ENCODE data around the gene ORC5.
"Not testable (repeated sequence)": the region's sequence is repeated elsewhere in the genome, so short reads cannot be mapped to it uniquely, and the experiment has no call there.

Gene ORC5

DNA sequence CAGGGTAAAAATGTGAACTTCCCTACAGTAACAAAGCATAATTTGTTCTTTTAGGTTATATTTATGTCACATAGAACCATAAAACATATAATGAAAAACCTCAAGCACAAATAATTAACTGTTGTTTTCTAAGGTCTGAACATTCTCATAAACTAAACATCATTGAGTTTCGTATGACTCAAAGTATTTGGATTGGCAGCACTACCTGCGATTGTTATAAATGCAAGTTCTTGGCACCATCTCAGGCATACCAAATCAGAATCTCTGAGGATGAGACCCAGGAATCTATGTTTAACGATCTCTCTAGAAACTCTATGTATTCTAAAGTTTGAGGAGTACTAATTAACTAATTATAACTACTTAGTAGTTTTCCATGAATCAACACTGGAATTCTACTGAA lies 22.5 kb downstream of the ORC5 start:
- no peak for DNase-seq

GRCh38 chr7:104179178-104179577 lies 28.6 kb downstream of the ORC5 start:
- DNase-seq = no peak

DNA sequence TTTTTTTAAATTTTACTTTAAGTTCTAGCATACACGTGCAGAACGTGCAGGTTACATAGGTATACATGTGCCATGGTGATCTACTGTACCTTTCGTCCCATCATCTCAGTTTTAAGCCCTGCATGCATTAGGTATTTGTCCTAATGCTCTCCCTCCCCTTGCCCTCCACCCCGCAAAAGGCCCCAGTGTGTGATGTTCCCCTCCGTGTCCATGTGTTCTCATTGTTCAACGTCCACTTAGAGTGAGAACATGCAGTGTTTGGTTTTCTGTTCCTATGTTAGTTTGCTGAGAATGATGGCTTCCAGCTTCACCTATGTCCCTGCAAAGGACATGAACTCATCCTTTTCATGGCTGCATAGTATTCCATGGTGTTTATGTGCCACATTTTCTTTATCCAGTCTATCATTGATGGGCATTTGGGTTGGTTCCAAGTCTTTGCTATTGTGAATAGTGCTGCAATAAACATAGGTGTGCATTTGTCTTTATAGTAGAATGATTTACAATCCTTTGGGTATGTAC lies 30.2 kb downstream of the ORC5 start:
- DNase-seq = not testable (repeated sequence)

DNA sequence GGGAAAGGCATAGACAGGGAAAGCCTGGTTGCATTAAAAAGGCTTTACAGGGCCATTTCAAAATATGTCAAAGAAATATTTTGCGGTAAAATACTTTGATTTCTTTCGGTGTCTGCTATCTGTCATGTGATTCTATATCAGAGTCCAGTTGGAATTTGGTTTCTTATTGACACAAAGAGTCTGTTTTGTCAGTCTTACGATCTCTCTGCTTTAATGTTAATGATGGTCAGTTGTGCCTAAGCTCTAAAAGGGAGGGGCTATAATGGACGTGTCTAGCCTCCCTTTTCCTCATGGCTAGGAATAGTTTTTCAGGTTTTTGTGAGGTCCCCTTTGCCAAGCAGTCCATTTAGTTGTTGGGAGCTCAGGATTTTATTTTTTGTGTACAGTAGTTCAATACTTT lies 31.5 kb downstream of the ORC5 start:
- DNase-seq = no peak

GRCh38 chr7:104175361-104175984 lies 32.3 kb downstream of the ORC5 start:
- no peak for DNase-seq

DNA sequence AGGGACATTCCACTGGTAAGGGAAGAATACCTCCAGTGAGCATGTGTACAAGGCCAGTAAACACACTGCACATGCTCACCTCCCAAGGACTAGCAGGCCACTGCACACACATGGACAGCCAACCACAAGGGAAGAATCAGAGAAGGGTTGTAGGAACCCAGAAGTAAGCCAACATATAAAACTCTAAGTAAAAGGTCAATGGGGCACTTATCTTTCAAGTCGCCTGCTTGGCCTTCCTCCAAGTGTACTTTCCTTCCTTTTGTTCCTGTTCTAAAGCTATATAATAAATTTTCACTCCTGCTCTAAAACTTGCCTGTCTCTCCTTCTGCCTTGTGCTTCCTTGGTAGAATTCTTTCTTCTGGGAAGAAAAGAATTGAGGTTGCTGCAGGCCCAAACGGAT lies 33.0 kb downstream of the ORC5 start:
- no peak for DNase-seq

DNA sequence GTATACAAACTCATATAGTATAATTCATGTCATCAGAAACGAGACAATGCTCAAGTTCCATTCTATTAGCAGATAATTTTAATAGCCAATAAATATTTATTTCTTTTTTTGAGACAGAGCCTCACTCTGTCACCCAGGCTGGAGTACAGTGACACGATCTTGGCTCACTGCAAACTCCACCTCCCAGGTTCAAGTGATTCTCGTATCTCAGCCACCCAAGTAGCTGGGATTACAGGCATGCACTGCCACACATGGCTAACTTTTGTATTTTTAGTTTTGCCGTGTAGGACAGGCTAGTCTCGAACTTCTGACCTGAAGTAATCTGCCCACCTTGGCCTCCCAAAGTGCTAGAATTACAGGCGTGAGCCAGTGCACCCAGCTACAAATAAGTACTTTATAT lies 45.7 kb downstream of the ORC5 start:
- no peak for DNase-seq

- no peak for DNase-seq
Observed at GRCh38 chr7:104161244-104161643, 46.6 kb downstream of the ORC5 start.

DNA sequence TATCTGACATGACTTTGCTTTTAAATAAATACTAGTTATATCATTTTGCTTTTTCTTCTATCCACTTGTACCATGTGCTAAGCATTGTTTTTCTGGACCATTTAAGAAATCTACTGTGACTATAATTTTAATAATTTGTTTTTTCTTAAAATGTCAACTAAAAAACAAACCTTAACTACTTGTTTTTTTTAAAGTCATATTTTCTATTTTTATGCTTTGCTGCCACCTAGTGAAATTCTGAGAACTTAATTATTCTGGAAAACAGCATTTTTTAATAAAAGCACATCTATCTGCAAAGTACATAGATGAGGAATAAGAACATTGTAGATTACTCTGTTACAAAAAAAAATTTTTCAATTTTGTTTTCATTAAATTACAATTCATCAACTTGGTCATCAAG lies 47.4 kb downstream of the ORC5 start:
- peak in 1 of 2 experiments; percentile 12 for DNase-seq

GRCh38 chr7:104156842-104157277 lies 51.0 kb downstream of the ORC5 start:
- DNase-seq = peak; percentile 62 to 67

DNA sequence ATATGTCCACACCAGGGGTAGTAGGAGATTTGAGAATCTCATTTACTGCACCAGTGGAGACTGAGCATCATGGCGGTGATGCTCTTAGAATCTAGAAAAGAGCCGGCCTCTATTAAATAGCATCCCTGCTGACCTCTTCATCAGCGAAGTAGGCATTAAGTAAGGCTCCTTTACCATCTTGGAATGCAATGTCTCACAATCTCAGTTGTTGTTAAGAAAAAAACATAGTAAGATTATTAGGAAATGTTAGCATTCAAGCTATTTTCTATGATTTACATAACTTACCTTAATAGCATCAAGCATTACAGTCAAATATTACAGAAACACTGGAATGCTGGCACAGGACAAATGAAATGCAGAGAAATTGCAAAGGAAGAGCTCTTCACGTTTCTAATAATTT lies 54.5 kb downstream of the ORC5 start:
- no peak for DNase-seq

- DNase-seq = no peak
Observed at GRCh38 chr7:104152468-104152867, 55.3 kb downstream of the ORC5 start.

GRCh38 chr7:104150470-104150869 lies 57.3 kb downstream of the ORC5 start:
- no peak for DNase-seq

- DNase-seq = no peak
Observed at GRCh38 chr7:104149822-104150221, 58.0 kb downstream of the ORC5 start.

DNA sequence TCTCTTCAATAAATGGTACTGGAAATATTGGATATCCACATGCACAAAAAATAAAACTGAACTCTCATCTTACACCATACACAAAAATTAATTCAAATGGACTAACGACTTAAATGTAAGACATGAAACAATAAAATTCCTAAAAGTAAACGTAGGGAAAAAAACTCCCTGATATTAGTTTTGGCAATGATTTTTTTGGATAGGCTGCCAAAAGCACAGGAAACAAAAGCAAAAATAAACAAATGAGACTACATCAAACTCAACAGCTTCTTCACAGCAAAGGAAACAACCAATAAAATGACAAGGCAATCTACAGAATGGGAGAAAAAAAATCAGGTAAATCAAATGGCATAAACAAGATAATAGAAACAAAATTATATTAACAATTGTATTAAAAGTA lies 65.7 kb downstream of the ORC5 start:
- DNase-seq = peak in 1 of 2 experiments; percentile 68

DNA sequence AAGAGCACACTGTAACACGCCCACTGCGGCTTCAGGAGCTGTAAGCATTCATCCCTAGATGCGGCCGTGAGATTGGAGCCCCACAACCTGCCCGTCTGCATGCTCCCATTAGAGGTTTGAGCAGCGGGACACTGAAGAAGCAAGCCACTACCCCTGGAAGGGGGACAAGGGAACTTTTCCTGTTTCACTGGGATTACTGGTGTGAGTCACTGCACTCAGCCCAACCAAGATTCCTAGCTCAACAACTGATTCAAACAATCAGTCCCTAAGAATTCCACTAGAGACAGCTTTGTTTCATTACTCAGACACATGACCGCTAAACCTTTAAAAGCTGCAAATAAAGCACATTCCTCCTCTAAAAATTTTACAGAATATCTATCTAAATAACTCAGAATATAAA lies 69.8 kb downstream of the ORC5 start:
- DNase-seq = no peak

DNA sequence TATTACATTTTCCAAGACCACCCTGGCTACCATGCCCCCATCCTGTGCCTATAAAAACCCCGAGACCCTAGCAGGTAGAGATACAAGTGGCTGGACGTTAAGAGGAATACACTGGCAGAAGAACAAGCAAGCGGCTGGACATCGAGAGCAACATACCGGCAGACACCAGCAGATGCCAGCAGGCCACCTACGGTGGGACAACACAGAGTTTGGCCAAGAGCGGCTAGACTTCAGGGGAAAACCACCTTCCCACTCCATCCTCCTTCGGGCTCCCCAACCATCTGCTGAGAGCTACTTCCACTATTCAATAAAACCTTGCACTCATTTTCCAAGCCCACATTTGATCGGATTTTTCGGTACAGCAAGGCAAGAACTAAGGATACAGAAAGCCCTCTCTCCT lies 70.3 kb downstream of the ORC5 start:
- no peak for DNase-seq

GRCh38 chr7:104136981-104137380 lies 70.8 kb downstream of the ORC5 start:
- DNase-seq = no peak

GRCh38 chr7:104136561-104136960 lies 71.3 kb downstream of the ORC5 start:
- no peak for DNase-seq

DNA sequence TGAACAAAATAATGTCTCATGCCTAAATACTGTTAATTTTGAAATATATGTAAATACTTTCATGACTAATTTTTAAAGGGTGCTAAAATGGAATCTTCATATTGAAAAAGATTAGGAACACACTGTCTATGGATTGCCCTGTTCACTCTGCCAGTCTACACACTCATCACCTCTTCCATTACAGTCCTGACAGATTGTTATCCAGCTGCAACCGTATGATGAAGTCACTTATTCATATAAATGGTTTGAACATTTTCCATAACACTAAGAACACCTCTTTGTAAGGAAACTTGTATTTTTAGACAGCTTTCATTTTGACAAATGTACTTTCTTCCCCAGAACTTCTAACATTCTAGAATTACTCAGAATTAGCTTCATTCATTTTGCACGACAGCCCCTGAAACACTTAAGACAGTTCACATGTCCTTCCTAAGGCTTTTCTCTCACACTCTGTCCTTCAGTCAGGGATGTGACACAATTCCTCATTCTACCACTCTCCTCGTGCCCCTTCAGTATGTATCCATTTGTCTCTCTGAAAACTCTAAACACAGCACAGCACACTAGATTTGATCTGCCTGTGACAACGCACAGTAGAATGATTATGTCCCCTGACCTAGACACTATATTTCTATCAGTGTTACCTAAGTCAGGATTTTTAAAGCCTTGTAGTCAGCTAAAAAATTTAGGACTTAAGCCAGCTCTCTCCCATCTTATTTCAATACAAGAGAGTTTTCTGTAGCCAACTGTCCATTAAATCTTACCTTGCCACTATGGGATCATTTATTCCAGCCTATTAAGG lies 71.9 kb downstream of the ORC5 start:
- no peak for DNase-seq

GRCh38 chr7:104133238-104133637 lies 74.6 kb downstream of the ORC5 start:
- no peak for DNase-seq

DNA sequence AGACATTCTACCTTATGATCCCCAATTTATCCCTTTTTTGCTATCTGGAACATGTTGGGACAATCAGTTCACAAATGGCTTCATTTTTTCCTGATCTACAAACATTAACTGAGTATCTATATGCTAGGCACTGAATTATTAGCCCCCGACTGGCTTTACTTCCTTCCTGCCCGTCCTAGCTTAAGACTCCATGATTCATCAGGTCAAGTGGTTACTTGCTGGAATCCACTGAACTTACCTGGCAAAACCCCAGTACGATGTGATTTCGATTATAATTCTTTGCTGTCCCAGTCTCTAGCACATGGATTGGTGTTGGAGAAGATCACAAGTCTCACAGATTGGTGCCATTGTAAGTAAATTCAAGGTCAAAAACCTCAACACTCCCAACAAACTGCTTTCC lies 77.1 kb downstream of the ORC5 start:
- DNase-seq = no peak

GRCh38 chr7:104127204-104127603 lies 80.6 kb downstream of the ORC5 start:
- DNase-seq = peak; percentile 24 to 78

DNA sequence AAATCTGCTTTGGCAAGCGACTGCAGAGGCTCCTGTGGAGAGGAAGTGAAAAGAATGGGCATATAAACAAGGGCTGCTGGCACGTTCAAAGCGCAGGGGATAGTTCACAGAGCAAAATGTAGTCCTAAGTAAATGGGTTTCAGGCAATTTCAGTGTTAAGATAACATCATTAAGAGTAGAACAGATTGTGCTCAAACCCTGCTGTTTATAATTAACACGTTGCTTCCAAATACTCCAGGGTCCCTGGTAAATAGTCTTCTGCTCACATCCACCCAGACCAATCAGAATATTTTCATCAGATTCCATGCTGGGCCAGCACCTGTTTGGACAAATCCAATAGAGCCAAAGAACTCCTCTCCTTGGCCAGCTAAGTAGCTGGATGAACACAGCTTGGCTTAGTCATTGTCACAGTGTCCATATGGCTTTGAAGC lies 81.4 kb downstream of the ORC5 start:
- DNase-seq = peak; percentile 95 to 100
